IMR-90 (cell line): ENCODE results near the gene ST8SIA4. TPM values are rescaled to one million over a fixed set of nuclear protein-coding genes. Genes with fewer than 3 reads are reported as not detected.

Experiments
- ATAC-seq: fragments of 200-7000 bp; cut with Tn5 transposase; 2 replicates; pipeline ENCODE4 v1.9.1; 2020; ENCODE audit warnings: low read depth, mild to moderate bottlenecking, moderate library complexity
- BruUV-seq: library from RNA; stranded (reverse); fragments of 400-500 nt; replicated peaks from 2 replicates; lab custom pipeline; 2021; lab: Mats Ljungman, UMichigan
- CTCF ChIA-PET: fragments of 300-600 bp; formaldehyde crosslinking; extraction: SDS; loops from one replicate; lab custom pipeline; 2021; ENCODE audit warnings: antibody characterized with exemption; lab: Yijun Ruan, JAX
- POLR2A ChIA-PET: fragments of 300-600 bp; sonication (Branson Sonifier 250); formaldehyde crosslinking; loops from one replicate; lab custom pipeline; 2022; ENCODE audit warnings: antibody characterized with exemption; ENCODE audit not compliant: unreplicated experiment; lab: Charles Lee
- DNase-seq: peaks from one replicate; pipeline ENCODE4 v3.0.0; 2013
- H2AFZ ChIP-seq: replicated peaks from 2 replicates; pipeline ENCODE3; 2013; ENCODE audit warnings: low read length, mild to moderate bottlenecking; ENCODE audit not compliant: poor library complexity
- H2AK5ac ChIP-seq: 2 replicates; pipeline ENCODE4 v1.6.1; 2013; ENCODE audit warnings: low read depth, low read length, inconsistent platforms
- H2AK9ac ChIP-seq: replicated peaks from 2 replicates; pipeline ENCODE3; 2013; ENCODE audit warnings: mild to moderate bottlenecking, low read depth, low read length, moderate library complexity; ENCODE audit not compliant: poor library complexity
- H2BK120ac ChIP-seq: 2 replicates; pipeline ENCODE4 v1.6.1; 2013; ENCODE audit warnings: low read depth, low read length, inconsistent platforms
- H2BK15ac ChIP-seq: 3 replicates; pipeline ENCODE4 v1.6.1; 2013; ENCODE audit warnings: low read depth, low read length, inconsistent platforms
- H2BK20ac ChIP-seq: 2 replicates; pipeline ENCODE4 v1.6.1; 2013; ENCODE audit warnings: low read depth, mild to moderate bottlenecking, inconsistent platforms, low read length, moderate library complexity
- H2BK5ac ChIP-seq: 2 replicates; pipeline ENCODE4 v1.6.1; 2013; ENCODE audit warnings: mild to moderate bottlenecking, low read depth, low read length, inconsistent platforms; ENCODE audit not compliant: poor library complexity, severe bottlenecking
- H3K14ac ChIP-seq: replicated peaks from 2 replicates; pipeline ENCODE4 v1.6.1; 2013; ENCODE audit warnings: low read depth, low read length, inconsistent platforms
- H3K18ac ChIP-seq: 2 replicates; pipeline ENCODE4 v1.6.1; 2013; ENCODE audit warnings: low read depth, low read length, control low read depth
- H3K23ac ChIP-seq: 2 replicates; pipeline ENCODE4 v1.6.1; 2013; ENCODE audit warnings: low read depth, low read length, inconsistent platforms
- H3K27ac ChIP-seq: 2 replicates; pipeline ENCODE4 v1.5.1; 2013; ENCODE audit warnings: mild to moderate bottlenecking, control low read depth, low read length; ENCODE audit not compliant: insufficient read depth
- H3K27me3 ChIP-seq: 2 replicates; pipeline ENCODE4 v1.6.1; 2013; ENCODE audit warnings: low read length; ENCODE audit not compliant: control insufficient read depth, insufficient read depth
- H3K36me3 ChIP-seq: 2 replicates; pipeline ENCODE4 v1.6.1; 2013; ENCODE audit warnings: low read length, mixed read lengths; ENCODE audit not compliant: control insufficient read depth, insufficient read depth
- H3K4ac ChIP-seq: 2 replicates; pipeline ENCODE4 v1.6.1; 2013; ENCODE audit warnings: low read depth, low read length, inconsistent platforms
- H3K4me1 ChIP-seq: 2 replicates; pipeline ENCODE4 v1.6.1; 2013; ENCODE audit warnings: low read length, mixed read lengths; ENCODE audit not compliant: control insufficient read depth, insufficient read depth
- H3K4me2 ChIP-seq: 2 replicates; pipeline ENCODE4 v1.6.1; 2013; ENCODE audit warnings: low read depth, mild to moderate bottlenecking, control low read depth, low read length, moderate library complexity
- H3K4me3 ChIP-seq: 2 replicates; pipeline ENCODE4 v1.5.1; 2013; ENCODE audit warnings: low read depth, mild to moderate bottlenecking, control low read depth, low read length, moderate library complexity; ENCODE audit not compliant: insufficient read depth
- H3K56ac ChIP-seq: 2 replicates; pipeline ENCODE4 v1.6.1; 2013; ENCODE audit warnings: low read length, inconsistent platforms; ENCODE audit not compliant: insufficient read depth; ENCODE audit errors: extremely low read depth
- H3K79me1 ChIP-seq, 2 experiments: 2 replicates each; pipeline ENCODE4 v1.6.1; 2013; ENCODE audit warnings: low read length in 2 of 2, inconsistent platforms in 1 of 2, low read depth in 1 of 2
- H3K9ac ChIP-seq: 2 replicates; pipeline ENCODE4 v1.6.1; 2013; ENCODE audit warnings: low read depth, low read length, control low read depth
- H3K9me1 ChIP-seq: 2 replicates; pipeline ENCODE4 v1.6.1; 2013; ENCODE audit warnings: low read length, inconsistent platforms; ENCODE audit not compliant: insufficient read depth
- H3K9me3 ChIP-seq: 2 replicates; pipeline ENCODE4 v1.6.1; 2013; ENCODE audit warnings: low read length; ENCODE audit not compliant: control insufficient read depth, insufficient read depth
- H4K20me1 ChIP-seq: 2 replicates; pipeline ENCODE4 v1.6.1; 2013; ENCODE audit warnings: low read length, inconsistent platforms; ENCODE audit not compliant: insufficient read depth
- H4K5ac ChIP-seq: 2 replicates; pipeline ENCODE4 v1.6.1; 2013; ENCODE audit warnings: mild to moderate bottlenecking, low read depth, low read length, control low read depth
- H4K8ac ChIP-seq, 2 experiments: 2 replicates each; pipeline ENCODE4 v1.6.1; 2013; ENCODE audit warnings: low read depth in 2 of 2, low read length in 2 of 2, control low read depth in 1 of 2, inconsistent platforms in 1 of 2
- H4K91ac ChIP-seq: 2 replicates; pipeline ENCODE4 v1.6.1; 2013; ENCODE audit warnings: low read depth, low read length, inconsistent platforms; ENCODE audit not compliant: insufficient read depth
- CEBPB ChIP-seq: IDR thresholded peaks from 2 replicates; pipeline ENCODE4 v1.6.1; 2012; ENCODE audit warnings: low read depth, low read length, improper control_type of control experiment
- CHD1 ChIP-seq: IDR thresholded peaks from 2 replicates; pipeline ENCODE4 v1.6.1; 2012; ENCODE audit warnings: low read depth, low read length, improper control_type of control experiment
- FOS ChIP-seq: fragments of 150-350 bp; IDR thresholded peaks from 2 replicates; pipeline ENCODE4 v1.6.1; 2016; ENCODE audit warnings: low read depth, low read length
- MAZ ChIP-seq: IDR thresholded peaks from 2 replicates; pipeline ENCODE4 v1.6.1; 2012; ENCODE audit warnings: low read depth, mild to moderate bottlenecking, low read length, improper control_type of control experiment, moderate library complexity, borderline replicate concordance
- NFE2L2 ChIP-seq: fragments of 150-350 bp; IDR thresholded peaks from 2 replicates; pipeline ENCODE4 v1.6.1; 2016; ENCODE audit warnings: low read depth, mild to moderate bottlenecking, low read length
- WGBS, 2 experiments: methylation state at CpG; one replicate each; pipeline versions ENCODE4 v1.1.5 to v1.1.7; 2013; ENCODE audit warnings: missing lambda C conversion rate in 2 of 2; ENCODE audit not compliant: insufficient read length in 1 of 2; ENCODE audit errors: extremely low coverage in 2 of 2; 5-methylcytosine and 5-hydroxymethylcytosine counted together
- dilution Hi-C: fragments of 300-500 bp; cut with HindIII; formaldehyde crosslinking; loops from one replicate; pipeline ENCODE4 v1.14.3; 2018; ENCODE audit warnings: low sequenced_read_pairs; ENCODE audit not compliant: unreplicated experiment
- in situ Hi-C: fragments of 300-500 bp; cut with MboI; formaldehyde crosslinking; loops from 3 replicates; pipeline ENCODE4 v1.14.3; 2019; ENCODE audit warnings: low sequenced_read_pairs, inconsistent platforms, mixed read lengths
- intact Hi-C: fragments of 100-400 bp; cut with micrococcal nuclease; formaldehyde crosslinking; loops from 2 replicates; pipeline ENCODE4 v1.10.0; 2022
- polyA plus RNA-seq, 3 experiments: library from polyadenylated mRNA; depleted of rRNA; stranded (reverse); fragments of >200 nt; gene quantifications; 2 replicates each; pipeline ENCODE4 v1.2.3, GENCODE V29; 2012; ENCODE audit warnings: low replicate concordance in 1 of 3
- total RNA-seq: library from RNA; depleted of rRNA; stranded (reverse); fragments of >200 nt; gene quantifications from 2 replicates; pipeline ENCODE4 v1.2.3, GENCODE V29; 2012
- TF ChIP-seq, protein P1 (sequence below): fragments of 150-350 bp; IDR thresholded peaks from 2 replicates; pipeline ENCODE4 v1.6.1; 2017; ENCODE audit warnings: mild to moderate bottlenecking, antibody characterized with exemption, low read length, low read depth
- TF ChIP-seq, protein P2 (sequence below): conservative IDR thresholded peaks from 2 replicates; pipeline ENCODE4 v1.5.1; 2012; ENCODE audit warnings: mild to moderate bottlenecking, low read depth, low read length, improper control_type of control experiment

ST8SIA4 gene
- total and polyA plus RNA-seq, 2 of the 4 experiments (the other 2 are of a cell fraction) = 0.02 to 0.18 TPM

DNA sequence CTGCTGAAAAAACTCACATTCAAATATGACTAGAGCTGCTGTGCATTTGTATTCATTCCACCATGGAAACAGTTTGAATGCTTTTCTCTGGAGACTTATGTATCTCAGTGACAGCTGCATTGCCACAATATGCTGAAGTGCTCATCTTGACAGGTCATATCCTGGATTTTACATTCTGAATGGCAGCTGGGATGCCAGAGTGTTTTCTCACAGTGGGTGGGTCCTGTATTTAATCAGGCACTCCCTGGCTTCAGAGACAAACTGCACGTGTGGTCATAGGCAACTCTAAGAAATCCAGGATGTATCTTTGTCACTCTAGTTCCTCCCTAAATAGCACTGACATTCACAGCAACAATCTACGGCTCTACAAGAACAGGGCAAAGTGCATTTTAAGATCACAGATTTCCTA is 75.6 kb downstream of the ST8SIA4 start:
- no peak overlapping the region for H2AK5ac ChIP-seq
- H3K36me3 ChIP-seq = no peaks in the 10 kb centered on the region
- H3K56ac ChIP-seq = no peak overlapping the region
- WGBS, 2 experiments = 20% methylated on average over 1 of the region's 2 CpGs; no CpG with 5 or more reads in 1 of the 2 experiments
- H3K4ac ChIP-seq = no peak overlapping the region
- BruUV-seq = no TSS peak
- H3K14ac ChIP-seq = no peak overlapping the region
- no peak overlapping the region for H2BK5ac ChIP-seq
- no peak overlapping the region for H2BK15ac ChIP-seq
- ChIA-PET POLR2A (no interaction called here), CTCF (no interaction called here)
- no peaks in the 10 kb centered on the region for H3K79me1 ChIP-seq
- H2AFZ ChIP-seq = no peak overlapping the region
- no peaks in the 10 kb centered on the region for H4K20me1 ChIP-seq
- no peak overlapping the region for H2BK20ac ChIP-seq
- intact Hi-C loops = no loop called here
- H3K9me3 ChIP-seq = no peaks in the 10 kb centered on the region
- no peaks in the 10 kb centered on the region for H3K27me3 ChIP-seq
- H3K9ac ChIP-seq = no peak overlapping the region
- no peak overlapping the region for H2BK120ac ChIP-seq
- DNase-seq (no peak), ATAC-seq (no peak)
- no peak overlapping the region for H2AK9ac ChIP-seq
- no peak overlapping the region for H4K91ac ChIP-seq
- H4K5ac ChIP-seq = no peak overlapping the region
- no peaks in the 10 kb centered on the region for H3K4me1 ChIP-seq
- H3K9me1 ChIP-seq = no peaks in the 10 kb centered on the region
- H3K4me2 ChIP-seq = no peak overlapping the region
- dilution Hi-C loops = no loop called here
- H3K27ac ChIP-seq = no peak overlapping the region
- in situ Hi-C loops = no loop called here
- no peak overlapping the region for H3K23ac ChIP-seq
- TF ChIP-seq, protein P1, sequence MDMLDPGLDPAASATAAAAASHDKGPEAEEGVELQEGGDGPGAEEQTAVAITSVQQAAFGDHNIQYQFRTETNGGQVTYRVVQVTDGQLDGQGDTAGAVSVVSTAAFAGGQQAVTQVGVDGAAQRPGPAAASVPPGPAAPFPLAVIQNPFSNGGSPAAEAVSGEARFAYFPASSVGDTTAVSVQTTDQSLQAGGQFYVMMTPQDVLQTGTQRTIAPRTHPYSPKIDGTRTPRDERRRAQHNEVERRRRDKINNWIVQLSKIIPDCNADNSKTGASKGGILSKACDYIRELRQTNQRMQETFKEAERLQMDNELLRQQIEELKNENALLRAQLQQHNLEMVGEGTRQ = no peak
- TF ChIP-seq, protein P2, sequence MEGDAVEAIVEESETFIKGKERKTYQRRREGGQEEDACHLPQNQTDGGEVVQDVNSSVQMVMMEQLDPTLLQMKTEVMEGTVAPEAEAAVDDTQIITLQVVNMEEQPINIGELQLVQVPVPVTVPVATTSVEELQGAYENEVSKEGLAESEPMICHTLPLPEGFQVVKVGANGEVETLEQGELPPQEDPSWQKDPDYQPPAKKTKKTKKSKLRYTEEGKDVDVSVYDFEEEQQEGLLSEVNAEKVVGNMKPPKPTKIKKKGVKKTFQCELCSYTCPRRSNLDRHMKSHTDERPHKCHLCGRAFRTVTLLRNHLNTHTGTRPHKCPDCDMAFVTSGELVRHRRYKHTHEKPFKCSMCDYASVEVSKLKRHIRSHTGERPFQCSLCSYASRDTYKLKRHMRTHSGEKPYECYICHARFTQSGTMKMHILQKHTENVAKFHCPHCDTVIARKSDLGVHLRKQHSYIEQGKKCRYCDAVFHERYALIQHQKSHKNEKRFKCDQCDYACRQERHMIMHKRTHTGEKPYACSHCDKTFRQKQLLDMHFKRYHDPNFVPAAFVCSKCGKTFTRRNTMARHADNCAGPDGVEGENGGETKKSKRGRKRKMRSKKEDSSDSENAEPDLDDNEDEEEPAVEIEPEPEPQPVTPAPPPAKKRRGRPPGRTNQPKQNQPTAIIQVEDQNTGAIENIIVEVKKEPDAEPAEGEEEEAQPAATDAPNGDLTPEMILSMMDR = no peak
- TF ChIP-seq MAZ (no peak), CHD1 (no peak), FOS (no peak), CEBPB (no peak), NFE2L2 (no peak)
- H4K8ac ChIP-seq = no peak overlapping the region
- H3K18ac ChIP-seq = no peak overlapping the region
- H3K4me3 ChIP-seq = no peak overlapping the region
